HepG2 (cell line): ENCODE results near the gene SLC4A5. TPM values are rescaled to one million over a fixed set of nuclear protein-coding genes. Genes with fewer than 3 reads are reported as not detected.

Experiments used
- DDIT3 ChIP-seq: sonication (generic); formaldehyde crosslinking; IDR thresholded peaks from 2 replicates; pipeline ENCODE4 v1.4.0; 2020; ENCODE audit warnings: mild to moderate bottlenecking, missing genetic modification reagents
- MAFF ChIP-seq: IDR thresholded peaks from 2 replicates; pipeline ENCODE4 v1.6.1; 2011; ENCODE audit warnings: low read depth, low read length, improper control_type of control experiment
- PRMT3 ChIP-seq: sonication (generic); formaldehyde crosslinking; IDR thresholded peaks from 2 replicates; pipeline ENCODE4 v1.8.1; 2022; ENCODE audit warnings: low read depth, mild to moderate bottlenecking, moderate library complexity, missing genetic modification reagents, borderline replicate concordance
- SOX13 ChIP-seq, 3 experiments: fragments of 450-650 bp in 1 of 3; sonication (generic) in 1 of 3; formaldehyde crosslinking in 1 of 3; IDR thresholded peaks in 2 of 3; conservative IDR thresholded peaks in 1 of 3; 2 replicates each; pipeline versions ENCODE4 v1.5.0 to v1.6.1; 2016 to 2020; ENCODE audit warnings: antibody characterized with exemption in 1 of 3, mild to moderate bottlenecking in 1 of 3, missing compliant biosample characterization in 1 of 3, missing genetic modification reagents in 1 of 3, moderate library complexity in 1 of 3
- TFAP4 ChIP-seq: sonication (generic); IDR thresholded peaks from 2 replicates; pipeline ENCODE4 v1.6.1; 2016; ENCODE audit warnings: low read depth, borderline replicate concordance
- ZC3H4 ChIP-seq: sonication (generic); formaldehyde crosslinking; IDR thresholded peaks from 2 replicates; pipeline ENCODE4 v1.4.0; 2020; ENCODE audit warnings: missing genetic modification reagents, borderline replicate concordance
- ZNF646 ChIP-seq: sonication (generic); formaldehyde crosslinking; IDR thresholded peaks from 2 replicates; pipeline ENCODE4 v1.9.0; 2021; ENCODE audit warnings: mild to moderate bottlenecking, missing genetic modification reagents
- polyA plus RNA-seq, 8 experiments: library from polyadenylated mRNA; depleted of rRNA in 3 of 8; stranded (reverse) in 7 of 8; unstranded in 1 of 8; fragments of >200 nt; fragmentation: Illumina TruSeq in 4 of 8; extraction: Trizol in 4 of 8; gene quantifications; 2 replicates each; pipeline versions ENCODE4 v1.2.1 to v1.2.3, GENCODE V29; 2011 to 2016; ENCODE audit warnings: low read depth in 4 of 8, missing spikeins in 1 of 8, mixed read lengths in 1 of 8; ENCODE audit not compliant: insufficient read depth in 1 of 8
- total RNA-seq, 5 experiments: library from RNA; depleted of rRNA; stranded (reverse); fragments of >200 nt; fragmentation: Illumina TruSeq; extraction: Trizol; gene quantifications; 2 replicates each; pipeline ENCODE4 v1.2.3, GENCODE V29; 2016; ENCODE audit warnings: low read depth in 1 of 5

SLC4A5 gene
- total and polyA plus RNA-seq, 2 of the 13 experiments (the other 11 are each of a cell fraction or from before 2014, with no cell fraction given), result 0.50 TPM; not detected in 1

GRCh38 chr2:74191596-74192380, 151.4 kb downstream of the SLC4A5 start (continued):
- TF ChIP-seq ZNF646 (CRISPR knock-in tag) (no peak), TFAP4 (peak; percentile 63; the same call in 1 of the 2 replicates), DDIT3 (CRISPR knock-in tag) (no peak), SOX13 (IDR thresholded peaks at IDR 0.05) (no peak), SOX13 (CRISPR knock-in tag; conservative IDR thresholded peaks at IDR 0.05 in 1 of 2, IDR thresholded peaks at IDR 0.05 in 1 of 2) (peak in 1 of 2 experiments; percentile 79; a peak in 2 of 4 replicates), MAFF (no peak), ZC3H4 (no peak), PRMT3 (no peak)
- TF ChIP-seq, all 625 proteins: peak for 6
